IMR-90 (cell line): ENCODE results near the gene AMOTL1. TPM values are rescaled to one million over a fixed set of nuclear protein-coding genes. Genes with fewer than 3 reads are reported as not detected.

ENCODE experiments used
- ATAC-seq: fragments of 200-7000 bp; cut with Tn5 transposase; 2 replicates; pipeline ENCODE4 v1.9.1; 2020; ENCODE audit warnings: low read depth, mild to moderate bottlenecking, moderate library complexity
- BruUV-seq: library from RNA; stranded (reverse); fragments of 400-500 nt; replicated peaks from 2 replicates; lab custom pipeline; 2021; lab: Mats Ljungman, UMichigan
- CTCF ChIA-PET: fragments of 300-600 bp; formaldehyde crosslinking; extraction: SDS; loops from one replicate; lab custom pipeline; 2021; ENCODE audit warnings: antibody characterized with exemption; lab: Yijun Ruan, JAX
- POLR2A ChIA-PET: fragments of 300-600 bp; sonication (Branson Sonifier 250); formaldehyde crosslinking; loops from one replicate; lab custom pipeline; 2022; ENCODE audit warnings: antibody characterized with exemption; ENCODE audit not compliant: unreplicated experiment; lab: Charles Lee
- DNase-seq: peaks from one replicate; pipeline ENCODE4 v3.0.0; 2013
- H2AFZ ChIP-seq: replicated peaks from 2 replicates; pipeline ENCODE3; 2013; ENCODE audit warnings: low read length, mild to moderate bottlenecking; ENCODE audit not compliant: poor library complexity
- H2AK5ac ChIP-seq: 2 replicates; pipeline ENCODE4 v1.6.1; 2013; ENCODE audit warnings: low read depth, low read length, inconsistent platforms
- H2AK9ac ChIP-seq: replicated peaks from 2 replicates; pipeline ENCODE3; 2013; ENCODE audit warnings: mild to moderate bottlenecking, low read depth, low read length, moderate library complexity; ENCODE audit not compliant: poor library complexity
- H2BK120ac ChIP-seq: 2 replicates; pipeline ENCODE4 v1.6.1; 2013; ENCODE audit warnings: low read depth, low read length, inconsistent platforms
- H2BK15ac ChIP-seq: 3 replicates; pipeline ENCODE4 v1.6.1; 2013; ENCODE audit warnings: low read depth, low read length, inconsistent platforms
- H2BK20ac ChIP-seq: 2 replicates; pipeline ENCODE4 v1.6.1; 2013; ENCODE audit warnings: low read depth, mild to moderate bottlenecking, inconsistent platforms, low read length, moderate library complexity
- H2BK5ac ChIP-seq: 2 replicates; pipeline ENCODE4 v1.6.1; 2013; ENCODE audit warnings: mild to moderate bottlenecking, low read depth, low read length, inconsistent platforms; ENCODE audit not compliant: poor library complexity, severe bottlenecking
- H3K14ac ChIP-seq: replicated peaks from 2 replicates; pipeline ENCODE4 v1.6.1; 2013; ENCODE audit warnings: low read depth, low read length, inconsistent platforms
- H3K18ac ChIP-seq: 2 replicates; pipeline ENCODE4 v1.6.1; 2013; ENCODE audit warnings: low read depth, low read length, control low read depth
- H3K23ac ChIP-seq: 2 replicates; pipeline ENCODE4 v1.6.1; 2013; ENCODE audit warnings: low read depth, low read length, inconsistent platforms
- H3K27ac ChIP-seq: 2 replicates; pipeline ENCODE4 v1.5.1; 2013; ENCODE audit warnings: mild to moderate bottlenecking, control low read depth, low read length; ENCODE audit not compliant: insufficient read depth
- H3K27me3 ChIP-seq: 2 replicates; pipeline ENCODE4 v1.6.1; 2013; ENCODE audit warnings: low read length; ENCODE audit not compliant: control insufficient read depth, insufficient read depth
- H3K36me3 ChIP-seq: 2 replicates; pipeline ENCODE4 v1.6.1; 2013; ENCODE audit warnings: low read length, mixed read lengths; ENCODE audit not compliant: control insufficient read depth, insufficient read depth
- H3K4ac ChIP-seq: 2 replicates; pipeline ENCODE4 v1.6.1; 2013; ENCODE audit warnings: low read depth, low read length, inconsistent platforms
- H3K4me1 ChIP-seq: 2 replicates; pipeline ENCODE4 v1.6.1; 2013; ENCODE audit warnings: low read length, mixed read lengths; ENCODE audit not compliant: control insufficient read depth, insufficient read depth
- H3K4me2 ChIP-seq: 2 replicates; pipeline ENCODE4 v1.6.1; 2013; ENCODE audit warnings: low read depth, mild to moderate bottlenecking, control low read depth, low read length, moderate library complexity
- H3K4me3 ChIP-seq: 2 replicates; pipeline ENCODE4 v1.5.1; 2013; ENCODE audit warnings: low read depth, mild to moderate bottlenecking, control low read depth, low read length, moderate library complexity; ENCODE audit not compliant: insufficient read depth
- H3K56ac ChIP-seq: 2 replicates; pipeline ENCODE4 v1.6.1; 2013; ENCODE audit warnings: low read length, inconsistent platforms; ENCODE audit not compliant: insufficient read depth; ENCODE audit errors: extremely low read depth
- H3K79me1 ChIP-seq, 2 experiments: 2 replicates each; pipeline ENCODE4 v1.6.1; 2013; ENCODE audit warnings: low read length in 2 of 2, inconsistent platforms in 1 of 2, low read depth in 1 of 2
- H3K9ac ChIP-seq: 2 replicates; pipeline ENCODE4 v1.6.1; 2013; ENCODE audit warnings: low read depth, low read length, control low read depth
- H3K9me1 ChIP-seq: 2 replicates; pipeline ENCODE4 v1.6.1; 2013; ENCODE audit warnings: low read length, inconsistent platforms; ENCODE audit not compliant: insufficient read depth
- H3K9me3 ChIP-seq: 2 replicates; pipeline ENCODE4 v1.6.1; 2013; ENCODE audit warnings: low read length; ENCODE audit not compliant: control insufficient read depth, insufficient read depth
- H4K20me1 ChIP-seq: 2 replicates; pipeline ENCODE4 v1.6.1; 2013; ENCODE audit warnings: low read length, inconsistent platforms; ENCODE audit not compliant: insufficient read depth
- H4K5ac ChIP-seq: 2 replicates; pipeline ENCODE4 v1.6.1; 2013; ENCODE audit warnings: mild to moderate bottlenecking, low read depth, low read length, control low read depth
- H4K8ac ChIP-seq, 2 experiments: 2 replicates each; pipeline ENCODE4 v1.6.1; 2013; ENCODE audit warnings: low read depth in 2 of 2, low read length in 2 of 2, control low read depth in 1 of 2, inconsistent platforms in 1 of 2
- H4K91ac ChIP-seq: 2 replicates; pipeline ENCODE4 v1.6.1; 2013; ENCODE audit warnings: low read depth, low read length, inconsistent platforms; ENCODE audit not compliant: insufficient read depth
- BHLHE40 ChIP-seq: fragments of 150-350 bp; IDR thresholded peaks from 2 replicates; pipeline ENCODE4 v1.6.1; 2016; ENCODE audit warnings: mild to moderate bottlenecking, low read depth, low read length
- CTCF ChIP-seq: conservative IDR thresholded peaks from 2 replicates; pipeline ENCODE4 v1.5.1; 2012; ENCODE audit warnings: mild to moderate bottlenecking, low read depth, low read length, improper control_type of control experiment
- FOS ChIP-seq: fragments of 150-350 bp; IDR thresholded peaks from 2 replicates; pipeline ENCODE4 v1.6.1; 2016; ENCODE audit warnings: low read depth, low read length
- MAZ ChIP-seq: IDR thresholded peaks from 2 replicates; pipeline ENCODE4 v1.6.1; 2012; ENCODE audit warnings: low read depth, mild to moderate bottlenecking, low read length, improper control_type of control experiment, moderate library complexity, borderline replicate concordance
- MXI1 ChIP-seq: IDR thresholded peaks from 2 replicates; pipeline ENCODE4 v1.6.1; 2012; ENCODE audit warnings: low read depth, mild to moderate bottlenecking, low read length, moderate library complexity, borderline replicate concordance
- POLR2A ChIP-seq: IDR thresholded peaks from 2 replicates; pipeline ENCODE4 v1.6.1; 2012; ENCODE audit warnings: mild to moderate bottlenecking, low read depth, low read length
- RAD21 ChIP-seq: IDR thresholded peaks from 2 replicates; pipeline ENCODE4 v1.6.1; 2012; ENCODE audit warnings: low read length, improper control_type of control experiment
- RCOR1 ChIP-seq: IDR thresholded peaks from 2 replicates; pipeline ENCODE4 v1.6.1; 2012; ENCODE audit warnings: mild to moderate bottlenecking, low read length, improper control_type of control experiment; ENCODE audit not compliant: insufficient replicate concordance
- dilution Hi-C: fragments of 300-500 bp; cut with HindIII; formaldehyde crosslinking; loops from one replicate; pipeline ENCODE4 v1.14.3; 2018; ENCODE audit warnings: low sequenced_read_pairs; ENCODE audit not compliant: unreplicated experiment
- in situ Hi-C: fragments of 300-500 bp; cut with MboI; formaldehyde crosslinking; loops from 3 replicates; pipeline ENCODE4 v1.14.3; 2019; ENCODE audit warnings: low sequenced_read_pairs, inconsistent platforms, mixed read lengths
- intact Hi-C: fragments of 100-400 bp; cut with micrococcal nuclease; formaldehyde crosslinking; loops from 2 replicates; pipeline ENCODE4 v1.10.0; 2022
- polyA plus RNA-seq, 3 experiments: library from polyadenylated mRNA; depleted of rRNA; stranded (reverse); fragments of >200 nt; gene quantifications; 2 replicates each; pipeline ENCODE4 v1.2.3, GENCODE V29; 2012; ENCODE audit warnings: low replicate concordance in 1 of 3
- total RNA-seq: library from RNA; depleted of rRNA; stranded (reverse); fragments of >200 nt; gene quantifications from 2 replicates; pipeline ENCODE4 v1.2.3, GENCODE V29; 2012

The AMOTL1 gene
- total and polyA plus RNA-seq, 2 of the 4 experiments (the other 2 are of a cell fraction), result 18.6 to 49.5 TPM

GRCh38 chr11:94920311-94920710, 152.2 kb downstream of the AMOTL1 start:
- Histone ChIP-seq H4K20me1 (no peaks in the 10 kb centered on the region), H2BK120ac (no peak overlapping the region), H4K8ac (no peak overlapping the region), H3K36me3 (no peaks in the 10 kb centered on the region), H3K9me3 (no peaks in the 10 kb centered on the region), H2BK20ac (no peak overlapping the region), H3K56ac (no peak overlapping the region), H4K5ac (no peak overlapping the region), H3K4me2 (no peak overlapping the region), H3K9me1 (peaks cover 14% of the 10 kb centered on the region), H2AFZ (no peak overlapping the region), H4K91ac (no peak overlapping the region), H3K18ac (no peak overlapping the region), H2AK5ac (no peak overlapping the region), H3K27ac (no peak overlapping the region), H2AK9ac (no peak overlapping the region), H3K27me3 (no peaks in the 10 kb centered on the region), H3K4me1 (peaks cover 14% of the 10 kb centered on the region), H3K79me1 (no peaks in the 10 kb centered on the region), H3K23ac (no peak overlapping the region), H2BK15ac (no peak overlapping the region), H3K9ac (no peak overlapping the region), H3K4me3 (no peak overlapping the region), H2BK5ac (no peak overlapping the region), H3K4ac (no peak overlapping the region), H3K14ac (no peak overlapping the region)
- ATAC-seq, result no peak
- POLR2A ChIA-PET, result no interaction called here
- DNase-seq, result no peak
- no TSS peak for BruUV-seq
- intact Hi-C loops, result no loop called here
- TF ChIP-seq MAZ, result no peak
- TF ChIP-seq POLR2A, result no peak
- no peak for TF ChIP-seq MXI1
- TF ChIP-seq BHLHE40, result no peak
- TF ChIP-seq RAD21, result no peak
- TF ChIP-seq CTCF, result no peak
- no peak for TF ChIP-seq RCOR1
- TF ChIP-seq FOS, result no peak
- dilution Hi-C loops, result no loop called here
- CTCF ChIA-PET, result no interaction called here
- in situ Hi-C loops, result no loop called here
